ENCODE data around the gene FCER2. TPM values are rescaled to one million over a fixed set of nuclear protein-coding genes. Genes with fewer than 3 reads are reported as not detected.
A peak's percentile ranks its signal among the peaks of the same experiment; 100 is the strongest.

FCER2 gene
- total RNA-seq, 1 donor from 2014 or later, result 0.20 TPM

GRCh38 chr19:7699417-7700401 is 2.2 kb downstream of the FCER2 start:
- ATAC-seq, result no peak

GRCh38 chr19:7699003-7699402 is 2.9 kb downstream of the FCER2 start:
- ATAC-seq, result no peak

DNA sequence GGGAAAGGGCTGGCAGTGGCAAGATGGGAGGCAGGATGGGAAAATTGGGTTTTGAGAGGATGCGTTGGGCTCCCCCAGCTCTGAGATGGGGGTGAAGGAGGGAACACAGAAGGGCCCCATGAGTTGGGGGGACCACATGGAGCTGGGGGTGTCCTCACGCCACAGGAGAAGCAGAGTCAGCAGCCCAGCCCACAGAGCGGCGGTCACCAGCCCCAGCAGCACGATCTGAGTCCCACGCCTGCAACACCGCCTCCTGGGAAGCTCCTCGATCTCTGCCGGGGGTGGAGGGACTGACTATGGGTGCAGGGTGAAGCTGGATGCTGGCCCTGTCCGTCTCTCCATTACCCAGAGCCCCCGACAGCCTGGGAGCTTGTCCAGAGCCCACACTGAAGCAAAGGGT is 3.3 kb downstream of the FCER2 start:
- no peak for ATAC-seq

DNA sequence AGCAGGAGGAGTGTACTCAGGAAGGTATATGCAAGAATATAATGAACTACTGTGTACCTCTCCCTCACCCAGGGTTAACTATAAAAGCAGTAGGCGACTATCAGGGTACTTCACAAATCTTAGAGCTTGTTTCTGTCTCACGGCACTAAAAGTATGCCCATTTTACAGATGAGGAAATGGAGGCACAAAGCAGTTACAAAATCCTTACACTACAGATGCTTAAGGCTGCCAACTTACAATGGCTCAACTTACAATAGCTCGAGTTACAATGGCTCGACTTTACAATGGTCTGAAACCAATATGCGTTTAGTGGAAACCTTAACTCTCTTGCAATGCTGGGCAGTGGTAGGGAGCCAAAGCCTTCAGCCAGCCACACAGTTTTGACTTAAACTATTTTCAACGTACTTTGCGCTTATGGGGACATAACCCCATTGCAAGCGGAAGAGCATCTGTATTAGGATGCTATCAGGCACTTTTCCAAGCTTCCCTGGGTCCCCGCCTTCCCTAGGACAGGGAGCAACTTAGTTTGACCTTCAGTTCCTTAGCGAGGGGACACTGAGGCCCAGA is 4.1 kb downstream of the FCER2 start:
- no peak for ATAC-seq

DNA sequence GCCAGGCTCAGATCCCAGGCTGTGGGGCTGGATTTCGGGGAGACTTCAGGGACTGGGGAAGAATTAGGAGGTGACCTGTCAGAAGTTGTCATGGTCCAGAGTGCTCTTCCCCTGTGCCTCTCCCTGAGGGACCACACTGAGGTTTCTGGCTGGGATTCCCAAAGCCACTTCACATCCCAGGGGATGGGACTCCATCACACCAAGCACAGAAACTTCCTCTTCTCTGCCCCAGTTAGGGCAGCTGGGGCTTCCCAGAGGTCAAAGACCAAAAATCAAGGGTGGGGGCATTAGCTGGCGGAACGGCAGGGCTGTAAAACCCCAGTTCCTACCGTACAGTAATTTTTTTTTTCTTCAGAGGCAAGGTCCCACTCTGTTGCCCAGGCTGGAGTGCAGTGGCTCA is 7.4 kb downstream of the FCER2 start:
- ATAC-seq, result no peak

- ATAC-seq, result no peak
Observed at GRCh38 chr19:7692417-7693088, 9.4 kb downstream of the FCER2 start.

DNA sequence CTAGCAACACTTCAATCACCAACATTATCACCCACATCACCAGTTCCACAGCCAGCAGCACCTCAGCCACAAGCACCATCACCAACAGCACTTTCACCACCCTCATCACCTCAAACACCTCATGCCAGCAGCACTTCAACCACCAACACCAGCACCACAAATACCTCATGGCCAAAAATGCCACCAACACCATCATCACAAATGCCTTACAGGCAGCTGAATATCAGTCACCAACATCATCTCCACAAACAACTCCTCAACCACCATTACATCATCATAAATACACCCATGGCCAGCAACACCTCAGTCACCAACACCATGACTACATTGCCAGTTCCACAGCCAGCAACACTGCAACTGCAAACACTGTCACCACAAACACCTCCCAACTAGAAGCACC is 10.4 kb downstream of the FCER2 start:
- no peak for ATAC-seq

- ATAC-seq, result no peak
Observed at GRCh38 chr19:7690779-7691258, 11.1 kb downstream of the FCER2 start.

DNA sequence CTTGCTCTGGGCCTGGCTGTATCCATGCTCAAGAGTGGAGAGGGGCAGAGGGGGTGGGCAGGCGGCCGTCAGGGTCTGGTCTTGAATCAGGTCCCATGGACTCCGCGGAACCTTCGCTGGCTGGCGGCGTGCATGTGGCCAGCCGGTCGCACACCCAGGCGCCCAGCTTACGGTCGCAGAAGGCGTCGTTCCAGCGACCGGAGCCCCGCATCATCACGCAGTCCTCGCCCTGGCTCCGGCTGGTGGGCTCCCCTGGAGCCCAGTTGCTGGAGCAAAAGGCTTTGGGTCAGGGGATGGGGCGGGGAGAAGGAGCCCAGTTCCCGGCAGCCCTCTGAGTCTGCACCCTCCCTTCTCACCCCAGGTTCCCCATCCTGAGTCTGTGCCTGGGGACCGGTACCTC is 12.8 kb downstream of the FCER2 start:
- ATAC-seq, result no peak

- peak; percentile 31 for ATAC-seq
Observed at GRCh38 chr19:7687177-7687576, 14.8 kb downstream of the FCER2 start.

DNA sequence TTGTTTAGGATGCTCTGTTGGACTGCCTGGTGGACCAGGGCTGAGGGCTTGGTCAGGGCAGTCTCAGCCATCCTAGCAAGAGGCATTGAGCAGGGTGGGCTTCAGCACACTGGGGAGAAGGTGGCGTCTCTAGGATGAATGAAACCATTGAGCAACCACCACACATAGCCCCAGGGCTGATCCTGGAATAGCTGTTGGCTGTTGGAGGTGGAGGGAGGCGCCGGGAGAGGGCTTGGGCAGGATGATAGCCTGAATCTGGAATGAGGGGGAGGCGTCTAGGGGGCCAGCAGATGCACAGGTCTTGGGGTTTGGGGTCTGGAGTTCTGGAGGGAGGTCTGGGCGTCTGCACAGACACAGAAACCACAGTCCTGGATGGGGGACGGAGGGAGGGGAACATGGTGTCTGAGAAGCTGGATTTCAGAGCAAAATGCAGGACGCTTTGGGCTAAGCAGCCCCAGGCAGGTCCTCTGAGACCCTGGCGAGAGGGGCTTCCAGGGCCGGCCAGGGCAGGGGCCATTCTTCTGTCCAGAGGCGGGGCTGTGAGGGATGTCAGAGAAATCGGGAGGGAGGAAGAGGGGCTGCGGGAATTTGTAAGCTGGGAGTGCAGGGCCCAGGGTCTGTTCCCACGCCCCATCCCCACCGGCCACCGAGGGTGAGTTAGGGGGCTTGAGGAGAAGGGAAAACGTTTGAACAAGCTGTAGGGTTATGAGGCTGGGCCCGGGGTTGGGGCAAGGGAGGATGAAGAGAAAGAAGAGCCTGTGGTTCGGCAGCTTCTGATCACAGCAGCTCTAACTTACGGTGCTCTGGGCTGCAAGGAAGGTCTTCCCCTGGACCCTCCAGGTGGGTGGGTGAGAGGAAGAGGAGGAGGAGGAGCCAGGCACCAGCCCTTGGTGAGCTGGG is 16.1 kb downstream of the FCER2 start:
- ATAC-seq, result no peak

GRCh38 chr19:7682175-7682855 is 19.6 kb downstream of the FCER2 start:
- no peak for ATAC-seq

- peak; percentile 56 for ATAC-seq
Observed at GRCh38 chr19:7681340-7682174, 20.4 kb downstream of the FCER2 start.

DNA sequence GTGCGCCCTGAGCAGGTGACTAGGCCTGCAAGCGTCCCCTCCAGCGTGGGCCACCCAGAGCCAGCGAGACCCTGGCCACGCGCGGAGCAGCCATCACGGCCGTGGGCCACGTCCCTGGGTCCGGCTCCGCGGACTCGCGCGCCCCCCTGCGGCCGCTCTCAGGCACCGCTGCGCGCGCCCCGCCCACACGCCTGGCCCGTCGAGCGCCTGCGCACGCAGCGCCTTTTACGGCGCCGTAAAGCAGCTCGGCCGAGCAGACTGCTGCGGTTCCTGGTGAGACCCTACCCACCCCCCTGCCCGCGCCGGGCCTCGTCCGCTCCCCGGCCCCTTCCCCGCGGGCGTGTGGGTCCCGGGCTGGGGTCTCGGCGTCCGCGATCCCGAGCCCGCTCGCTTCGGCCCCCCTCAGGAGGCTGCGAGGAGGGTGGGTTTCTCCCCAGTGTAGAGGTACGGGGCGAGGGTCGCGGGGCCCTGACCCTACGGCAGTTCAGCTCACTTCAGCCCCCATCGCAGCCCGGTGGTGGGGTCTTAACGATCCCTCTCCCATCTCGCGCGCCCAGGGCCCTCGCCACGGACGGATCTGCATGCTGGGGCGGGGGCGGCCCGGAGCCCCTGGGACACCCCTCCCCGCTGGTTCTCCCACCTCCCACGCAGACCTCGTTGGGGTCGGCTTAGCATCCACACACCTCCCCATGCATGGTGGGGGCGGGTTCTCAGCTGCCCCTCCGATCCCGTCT is 21.2 kb downstream of the FCER2 start, which contains the start of gene TRAPPC5:
Gene TRAPPC5, plus strand, starts transcription at position 228 of the 734 bp plus-strand sequence. CDS start 1,421 bp downstream, outside the sequence.
- ATAC-seq, result peak; percentile 89

DNA sequence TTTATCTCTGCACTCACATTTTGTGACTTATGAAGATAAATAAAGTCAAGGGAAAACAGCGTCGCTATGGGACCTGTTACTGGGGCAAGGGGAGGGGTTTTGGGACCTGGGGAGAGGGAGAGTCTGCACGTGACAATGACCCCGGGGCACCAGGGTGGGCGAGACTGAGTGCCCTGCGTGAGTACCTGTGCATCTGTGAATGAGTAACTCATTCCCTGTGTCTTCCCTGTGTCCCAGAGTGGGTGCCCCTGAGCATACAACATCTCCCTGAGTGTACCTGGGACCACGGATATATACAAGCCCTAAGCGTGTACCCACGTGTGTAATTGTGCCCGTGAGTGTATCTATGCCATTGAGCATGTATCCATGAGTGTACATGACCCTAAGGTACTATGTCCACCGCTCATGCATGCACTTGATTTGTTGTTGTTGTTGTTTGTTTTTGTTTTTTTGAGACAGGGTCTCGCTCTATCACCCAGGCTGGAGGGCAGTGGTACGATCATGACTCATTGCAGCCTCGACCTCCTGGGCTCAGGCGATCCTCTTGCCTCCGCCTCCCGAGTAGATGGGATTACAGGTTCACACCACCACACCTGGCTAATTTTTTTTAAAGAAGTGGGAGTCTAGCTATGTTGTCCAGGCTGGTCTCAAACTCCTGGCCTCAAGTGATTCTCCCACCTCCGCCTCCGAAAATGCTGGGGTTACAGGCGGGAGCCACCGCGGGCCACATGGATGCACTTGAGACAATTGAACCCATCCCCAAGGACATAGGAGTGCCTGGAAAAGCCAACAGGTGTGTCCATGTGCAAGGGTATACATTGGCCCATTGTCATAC is 21.9 kb downstream of the FCER2 start:
- ATAC-seq, result no peak

DNA sequence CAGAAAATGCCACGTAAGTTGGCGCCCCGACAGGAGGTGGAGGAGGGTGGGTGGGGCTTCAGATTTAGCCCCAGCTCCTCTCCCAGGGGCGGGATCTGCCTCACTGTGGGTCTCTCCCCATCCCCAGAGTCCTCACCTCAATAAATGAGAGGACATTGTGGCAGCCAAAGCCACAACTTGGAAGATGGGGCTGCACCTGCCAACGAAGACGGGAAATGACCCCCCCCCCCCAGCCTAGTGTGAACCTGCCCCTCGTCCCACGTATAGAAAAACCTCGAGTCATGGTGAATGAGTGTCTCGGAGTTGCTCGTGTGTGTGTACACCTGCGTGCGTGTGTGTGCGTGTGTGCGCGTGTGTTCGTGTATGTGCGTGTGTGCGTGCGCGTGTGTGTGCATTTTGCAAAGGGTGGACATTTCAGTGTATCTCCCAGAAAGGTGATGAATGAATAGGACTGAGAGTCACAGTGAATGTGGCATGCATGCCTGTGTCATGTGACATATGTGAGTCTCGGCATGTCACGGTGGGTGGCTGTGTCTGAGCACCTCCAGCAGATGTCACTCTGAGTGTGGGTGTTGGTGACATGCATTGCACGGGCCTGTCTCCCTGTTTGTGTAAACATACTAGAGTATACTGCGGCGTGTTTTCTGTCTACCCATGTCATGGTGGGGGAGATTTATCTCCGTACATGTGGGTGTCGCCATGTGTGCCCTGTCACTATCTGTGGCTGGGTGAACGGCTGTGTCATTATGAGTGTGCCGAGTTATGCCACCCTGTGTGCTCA is 22.8 kb downstream of the FCER2 start:
- peak; percentile 47 for ATAC-seq

GRCh38 chr19:7677669-7678311 is 24.1 kb downstream of the FCER2 start:
- no peak for ATAC-seq

Data from esophagus mucosa (tissue), 1 donor.